Body of pancreas (tissue), 4 donors: Measurements from ENCODE around the gene CLEC2D. TPM values are rescaled to one million over a fixed set of nuclear protein-coding genes. Genes with fewer than 3 reads are reported as not detected.

ENCODE experiments used
- ATAC-seq: fragments of 150-250 bp; one replicate; pipeline ENCODE4 v1.9.1; 2016
- DNase-seq, 4 donors: peaks; one replicate each; pipeline ENCODE4 v3.0.0-alpha.2; 2019
- H3K27ac ChIP-seq, 4 donors: fragments of 200-600 bp; sonication (generic); 1 replicate in 3 of 4; 2 replicates in 1 of 4; pipeline versions ENCODE4 v1.5.1 to v1.6.1; 2016 to 2019; ENCODE audit warnings: mild to moderate bottlenecking in 1 of 4, mixed read lengths in 1 of 4, moderate library complexity in 1 of 4
- H3K27me3 ChIP-seq, 2 donors: fragments of 200-600 bp; sonication (generic); one replicate each; pipeline ENCODE4 v1.6.0; 2016; ENCODE audit warnings: mild to moderate bottlenecking in 1 of 2
- H3K36me3 ChIP-seq, 2 donors: fragments of 200-600 bp; sonication (generic); replicated peaks in 1 of 2; 2 replicates each; pipeline ENCODE4 v1.5.1; 2016; ENCODE audit warnings: low read depth in 2 of 2; ENCODE audit not compliant: insufficient read depth in 1 of 2
- H3K4me1 ChIP-seq: fragments of 200-600 bp; sonication (generic); one replicate; pipeline ENCODE4 v1.6.0; 2016
- H3K4me3 ChIP-seq, 2 donors: fragments of 200-600 bp; sonication (generic); 1 replicate in 1 of 2; 2 replicates in 1 of 2; pipeline ENCODE4 v1.5.1; 2016 to 2019
- H3K9me3 ChIP-seq, 3 donors: fragments of 200-600 bp; sonication (generic); 1 replicate in 2 of 3; 2 replicates in 1 of 3; pipeline ENCODE4 v1.5.1; 2016
- CTCF ChIP-seq, 7 experiments: fragments of 450-650 bp in 4 of 7; fragments of 200-600 bp in 3 of 7; sonication (generic) in 3 of 7; IDR thresholded peaks; one replicate each; pipeline ENCODE4 v1.5.1; 2016 to 2019; ENCODE audit warnings: antibody characterized with exemption in 7 of 7
- POLR2A ChIP-seq, 3 donors: fragments of 450-650 bp; IDR thresholded peaks; one replicate each; pipeline ENCODE4 v1.6.1; 2016; ENCODE audit warnings: antibody characterized with exemption in 3 of 3, mild to moderate bottlenecking in 2 of 3
- WGBS, 2 donors: methylation state at CpG; one replicate each; pipeline ENCODE4 v1.1.5; 2017; 5-methylcytosine and 5-hydroxymethylcytosine counted together
- intact Hi-C: fragments of 100-400 bp; cut with DNase I; formaldehyde crosslinking; loops from one replicate; pipeline ENCODE4 v1.15.1; 2023
- total RNA-seq, 2 donors: library from RNA; depleted of rRNA; stranded (reverse); fragments of >200 nt; gene quantifications; one replicate each; pipeline ENCODE4 v1.1.0, GENCODE V29; 2016

Gene CLEC2D
- total RNA-seq = 1 to 10 TPM; 5.3 to 7.5 TPM

GRCh38 chr12:9669534-9669933, at the start of gene CLEC2D:
CLEC2D (plus strand) TSS chr12:9669713; CDS start chr12:9669735, 22 bp downstream.
- no peak for ATAC-seq
- Histone ChIP-seq H3K27ac (no peak within 1 kb of the TSS), H3K4me3 (no peak within 1 kb of the TSS), H3K4me1 (no peaks in the 10 kb centered on the region), H3K27me3 (no peaks in the 10 kb centered on the region), H3K9me3 (no peaks in the 10 kb centered on the region), H3K36me3 (no peaks in the 10 kb centered on the region)
- DNase-seq = no peak
- TF ChIP-seq POLR2A (IDR thresholded peaks at IDR 0.05) (no peak), CTCF (IDR thresholded peaks at IDR 0.05) (no peak)
- WGBS, 2 donors = 72 to 83% methylated on average over 4 of the region's 4 CpGs
- intact Hi-C loops = no loop called here

- intact Hi-C loops = no loop called here
- 93 to 97% methylated on average over 3 of the region's 3 CpGs for WGBS, 2 donors
- TF ChIP-seq POLR2A (IDR thresholded peaks at IDR 0.05) (no peak), CTCF (IDR thresholded peaks at IDR 0.05) (no peak)
Measured at GRCh38 chr12:9625019-9625418, 44.5 kb upstream of the CLEC2D start.

GRCh38 chr12:9626291-9626690, 43.2 kb upstream of the CLEC2D start:
- H3K4me3 ChIP-seq = no peak overlapping the region
- intact Hi-C loops = no loop called here
- TF ChIP-seq CTCF (IDR thresholded peaks at IDR 0.05) (no peak), POLR2A (IDR thresholded peaks at IDR 0.05) (no peak)
- H3K4me1 ChIP-seq = no peaks in the 10 kb centered on the region
- DNase-seq (no peak), ATAC-seq (no peak)
- no peak overlapping the region for H3K27ac ChIP-seq
- H3K27me3 ChIP-seq = no peaks in the 10 kb centered on the region
- H3K9me3 ChIP-seq = no peaks in the 10 kb centered on the region
- no peaks in the 10 kb centered on the region for H3K36me3 ChIP-seq

More at GRCh38 chr12:9625019-9625418, 44.5 kb upstream of the CLEC2D start:
- H3K4me1 ChIP-seq = no peaks in the 10 kb centered on the region
- no peak overlapping the region for H3K27ac ChIP-seq
- ATAC-seq (no peak), DNase-seq (no peak)
- H3K4me3 ChIP-seq = no peak overlapping the region
- H3K36me3 ChIP-seq = no peaks in the 10 kb centered on the region
- no peaks in the 10 kb centered on the region for H3K9me3 ChIP-seq
- no peaks in the 10 kb centered on the region for H3K27me3 ChIP-seq

- no peaks in the 10 kb centered on the region for H3K36me3 ChIP-seq
- TF ChIP-seq POLR2A (IDR thresholded peaks at IDR 0.05) = no peak
- TF ChIP-seq CTCF (IDR thresholded peaks at IDR 0.05) = no peak
- no peaks in the 10 kb centered on the region for H3K4me1 ChIP-seq
- H3K9me3 ChIP-seq = no peaks in the 10 kb centered on the region
- WGBS, 2 donors = 71 to 84% methylated on average over 2 of the region's 2 CpGs
- ATAC-seq (no peak), DNase-seq (no peak)
- H3K27me3 ChIP-seq = no peaks in the 10 kb centered on the region
- no peak overlapping the region for H3K4me3 ChIP-seq
- intact Hi-C loops = no loop called here
- no peak overlapping the region for H3K27ac ChIP-seq
Measured at GRCh38 chr12:9626821-9627220, 42.7 kb upstream of the CLEC2D start.

GRCh38 chr12:9632766-9633165, 36.7 kb upstream of the CLEC2D start:
- intact Hi-C loops = loop anchor here (10.0 kb wide), 1 partner anchor 72 kb away; no protein-coding TSS in a partner anchor
- WGBS, 2 donors = 83 to 91% methylated on average over 5 to 13 of the region's 13 CpGs
- Histone ChIP-seq H3K27me3 (no peaks in the 10 kb centered on the region), H3K9me3 (no peaks in the 10 kb centered on the region), H3K4me1 (no peaks in the 10 kb centered on the region), H3K36me3 (no peaks in the 10 kb centered on the region), H3K27ac (no peak overlapping the region), H3K4me3 (no peak overlapping the region)
- no peak for ATAC-seq
- no peak for DNase-seq
- TF ChIP-seq CTCF (IDR thresholded peaks at IDR 0.05) (no peak), POLR2A (IDR thresholded peaks at IDR 0.05) (no peak)
